HL-60 (cell line): ENCODE measurements around the gene ELL2.

ENCODE experiments used
- DNase-seq, 2 experiments: peaks; one replicate each; pipeline ENCODE4 v3.0.0-alpha.2; 2010 to 2020; ENCODE audit warnings: low read depth in 1 of 2, low spot score in 1 of 2
- H3K27ac ChIP-seq: fragments of 250-450 bp; sonication (Bioruptor Pico); replicated peaks from 2 replicates; pipeline ENCODE4 v1.5.1; 2020; ENCODE audit warnings: mild to moderate bottlenecking, moderate library complexity
- H3K27me3 ChIP-seq: fragments of 250-450 bp; sonication (Bioruptor Pico); 2 replicates; pipeline ENCODE4 v1.5.1; 2021; ENCODE audit warnings: mild to moderate bottlenecking, moderate library complexity; ENCODE audit not compliant: insufficient read depth, poor library complexity, severe bottlenecking
- H3K4me3 ChIP-seq: replicated peaks from 2 replicates; pipeline ENCODE4 v1.5.1; 2011; ENCODE audit warnings: mild to moderate bottlenecking, control low read depth, low read length; ENCODE audit not compliant: insufficient read depth
- GABPA ChIP-seq: IDR thresholded peaks from 2 replicates; pipeline ENCODE4 v1.6.1; 2012; ENCODE audit warnings: low read depth
- POLR2AphosphoS5 ChIP-seq: IDR thresholded peaks from 2 replicates; pipeline ENCODE4 v1.6.1; 2012; ENCODE audit warnings: low read depth
- REST ChIP-seq: IDR thresholded peaks from 2 replicates; pipeline ENCODE4 v1.6.1; 2012; ENCODE audit warnings: low read depth; ENCODE audit not compliant: insufficient replicate concordance
- SPI1 ChIP-seq: IDR thresholded peaks from 2 replicates; pipeline ENCODE4 v1.6.1; 2012; ENCODE audit warnings: low read depth, mild to moderate bottlenecking, borderline replicate concordance
- TF ChIP-seq, protein P1 (sequence below): IDR thresholded peaks from one replicate; pipeline ENCODE4 v1.5.1; 2011; ENCODE audit warnings: low read length, control low read depth, inconsistent platforms; ENCODE audit not compliant: insufficient read depth

The ELL2 gene

GRCh38 chr5:95912029-95912428 is 49.6 kb downstream of the ELL2 start:
- no peak for DNase-seq
- H3K27me3 ChIP-seq, result no peaks in the 10 kb centered on the region
- no peak overlapping the region for H3K4me3 ChIP-seq
- TF ChIP-seq GABPA (no peak), SPI1 (no peak), POLR2AphosphoS5 (no peak), REST (no peak)
- TF ChIP-seq, protein P1, sequence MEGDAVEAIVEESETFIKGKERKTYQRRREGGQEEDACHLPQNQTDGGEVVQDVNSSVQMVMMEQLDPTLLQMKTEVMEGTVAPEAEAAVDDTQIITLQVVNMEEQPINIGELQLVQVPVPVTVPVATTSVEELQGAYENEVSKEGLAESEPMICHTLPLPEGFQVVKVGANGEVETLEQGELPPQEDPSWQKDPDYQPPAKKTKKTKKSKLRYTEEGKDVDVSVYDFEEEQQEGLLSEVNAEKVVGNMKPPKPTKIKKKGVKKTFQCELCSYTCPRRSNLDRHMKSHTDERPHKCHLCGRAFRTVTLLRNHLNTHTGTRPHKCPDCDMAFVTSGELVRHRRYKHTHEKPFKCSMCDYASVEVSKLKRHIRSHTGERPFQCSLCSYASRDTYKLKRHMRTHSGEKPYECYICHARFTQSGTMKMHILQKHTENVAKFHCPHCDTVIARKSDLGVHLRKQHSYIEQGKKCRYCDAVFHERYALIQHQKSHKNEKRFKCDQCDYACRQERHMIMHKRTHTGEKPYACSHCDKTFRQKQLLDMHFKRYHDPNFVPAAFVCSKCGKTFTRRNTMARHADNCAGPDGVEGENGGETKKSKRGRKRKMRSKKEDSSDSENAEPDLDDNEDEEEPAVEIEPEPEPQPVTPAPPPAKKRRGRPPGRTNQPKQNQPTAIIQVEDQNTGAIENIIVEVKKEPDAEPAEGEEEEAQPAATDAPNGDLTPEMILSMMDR, result no peak
- no peak overlapping the region for H3K27ac ChIP-seq

GRCh38 chr5:95910521-95910920 is 51.1 kb downstream of the ELL2 start:
- Histone ChIP-seq H3K27ac (no peak overlapping the region), H3K27me3 (no peaks in the 10 kb centered on the region), H3K4me3 (no peak overlapping the region)
- no peak for DNase-seq
- TF ChIP-seq POLR2AphosphoS5, result no peak
- TF ChIP-seq, protein P1, result no peak
- TF ChIP-seq GABPA, result no peak

- Histone ChIP-seq H3K27me3 (no peaks in the 10 kb centered on the region), H3K4me3 (no peak overlapping the region), H3K27ac (no peak overlapping the region)
- no peak for DNase-seq
- TF ChIP-seq, protein P1, result no peak
- TF ChIP-seq GABPA (no peak), SPI1 (no peak), POLR2AphosphoS5 (no peak), REST (no peak)
Observed at GRCh38 chr5:95909738-95910137, 51.9 kb downstream of the ELL2 start.

- TF ChIP-seq SPI1 (no peak), POLR2AphosphoS5 (no peak), GABPA (no peak), REST (no peak)
- TF ChIP-seq, protein P1, result no peak
- H3K27me3 ChIP-seq, result no peaks in the 10 kb centered on the region
- no peak overlapping the region for H3K27ac ChIP-seq
- DNase-seq, result no peak
- H3K4me3 ChIP-seq, result no peak overlapping the region
Observed at GRCh38 chr5:95908799-95909198, 52.9 kb downstream of the ELL2 start.
